ENCODE data around the gene PDCD6IP. TPM values are rescaled to one million over a fixed set of nuclear protein-coding genes. Genes with fewer than 3 reads are reported as not detected.

The PDCD6IP gene
- total and polyA plus RNA-seq, 2 experiments from 2014 or later, result 197 to 214 TPM

- Histone ChIP-seq H3K36me3 (ENCODE audit: low read depth) (no peaks in the 10 kb centered on the region), H3K4me1 (ENCODE audit: insufficient read depth) (peaks cover 10% of the 10 kb centered on the region), H3K4me3 (no peak overlapping the region), H3K9ac (no peak overlapping the region), H3K4me2 (ENCODE audit: unreplicated experiment) (peak overlapping the region; percentile 56), H3K9me3 (ENCODE audit: low read depth) (no peaks in the 10 kb centered on the region), H3F3A (ENCODE audit: insufficient read depth) (no peaks in the 10 kb centered on the region), H3K9me2 (ENCODE audit: insufficient read depth) (no peaks in the 10 kb centered on the region), H3K27me3 (replicated peaks; ENCODE audit: insufficient read depth) (no peaks in the 10 kb centered on the region), H3K27ac (no peak overlapping the region), H2AFZ (no peak overlapping the region), H4K20me1 (ENCODE audit: insufficient read depth) (no peaks in the 10 kb centered on the region), H3K79me2 (ENCODE audit: insufficient read depth) (no peaks in the 10 kb centered on the region)
- in situ Hi-C loops (cut with MboI), result no loop called here
- WGBS, 2 experiments (ENCODE audit: low coverage in 1 of 2, low lambda C conversion rate in 2 of 2, missing lambda C conversion rate in 2 of 2), result 72 to 78% methylated on average over 4 of the region's 4 CpGs
- peak; percentile 60 for DNase-seq
- TF ChIP-seq EZH2phosphoT487 (IDR thresholded peaks at IDR 0.05; ENCODE audit: insufficient read depth, low read depth) (no peak), EZH2 (IDR thresholded peaks at IDR 0.05; ENCODE audit: insufficient read depth, poor library complexity, severe bottlenecking) (no peak)
These were observed 113.3 kb downstream of the PDCD6IP start for GRCh38 chr3:33911525-33912322.

GRCh38 chr3:33914212-33914611 lies 115.8 kb downstream of the PDCD6IP start:
- Histone ChIP-seq H3K4me2 (ENCODE audit: unreplicated experiment) (no peak overlapping the region), H3K27me3 (replicated peaks; ENCODE audit: insufficient read depth) (no peaks in the 10 kb centered on the region), H3F3A (ENCODE audit: insufficient read depth) (no peaks in the 10 kb centered on the region), H3K9me3 (ENCODE audit: low read depth) (no peaks in the 10 kb centered on the region), H3K36me3 (ENCODE audit: low read depth) (no peaks in the 10 kb centered on the region), H3K27ac (no peak overlapping the region), H3K4me1 (ENCODE audit: insufficient read depth) (peaks cover 10% of the 10 kb centered on the region), H2AFZ (no peak overlapping the region), H3K79me2 (ENCODE audit: insufficient read depth) (no peaks in the 10 kb centered on the region), H3K4me3 (no peak overlapping the region), H3K9me2 (ENCODE audit: insufficient read depth) (no peaks in the 10 kb centered on the region), H4K20me1 (ENCODE audit: insufficient read depth) (no peaks in the 10 kb centered on the region), H3K9ac (no peak overlapping the region)
- DNase-seq, result no peak
- in situ Hi-C loops (cut with MboI), result no loop called here
- WGBS, 2 experiments (ENCODE audit: low coverage in 1 of 2, low lambda C conversion rate in 2 of 2, missing lambda C conversion rate in 2 of 2), result 55 to 60% methylated on average over 2 of the region's 2 CpGs
- TF ChIP-seq EZH2 (IDR thresholded peaks at IDR 0.05; ENCODE audit: insufficient read depth, poor library complexity, severe bottlenecking), result no peak
- TF ChIP-seq EZH2phosphoT487 (IDR thresholded peaks at IDR 0.05; ENCODE audit: insufficient read depth, low read depth), result no peak

GRCh38 chr3:33914731-33915379 lies 116.4 kb downstream of the PDCD6IP start:
- in situ Hi-C loops (cut with MboI), result no loop called here
- no peak overlapping the region for H3K9ac ChIP-seq

GRCh38 chr3:33915796-33916546 lies 117.5 kb downstream of the PDCD6IP start:
- no peak overlapping the region for H3K4me3 ChIP-seq
- H3K4me1 ChIP-seq (ENCODE audit: insufficient read depth), result peaks cover 10% of the 10 kb centered on the region
- no peaks in the 10 kb centered on the region for H4K20me1 ChIP-seq (ENCODE audit: insufficient read depth)
- H3K4me2 ChIP-seq (ENCODE audit: unreplicated experiment), result no peak overlapping the region
- no peak for TF ChIP-seq EZH2 (IDR thresholded peaks at IDR 0.05; ENCODE audit: insufficient read depth, poor library complexity, severe bottlenecking)
- TF ChIP-seq EZH2phosphoT487 (IDR thresholded peaks at IDR 0.05; ENCODE audit: insufficient read depth, low read depth), result no peak
- H3K36me3 ChIP-seq (ENCODE audit: low read depth), result no peaks in the 10 kb centered on the region
- DNase-seq, result peak; percentile 35
- no peaks in the 10 kb centered on the region for H3K79me2 ChIP-seq (ENCODE audit: insufficient read depth)
- H3K9me3 ChIP-seq (ENCODE audit: low read depth), result no peaks in the 10 kb centered on the region
- no peak overlapping the region for H3K9ac ChIP-seq
- 33 to 34% methylated on average over 9 of the region's 9 CpGs for WGBS, 2 experiments (ENCODE audit: low coverage in 1 of 2, low lambda C conversion rate in 2 of 2, missing lambda C conversion rate in 2 of 2)
- no peaks in the 10 kb centered on the region for H3F3A ChIP-seq (ENCODE audit: insufficient read depth)
- no peak overlapping the region for H3K27ac ChIP-seq
- no peak overlapping the region for H2AFZ ChIP-seq
- no peaks in the 10 kb centered on the region for H3K9me2 ChIP-seq (ENCODE audit: insufficient read depth)
- in situ Hi-C loops (cut with MboI), result no loop called here
- no peaks in the 10 kb centered on the region for H3K27me3 ChIP-seq (replicated peaks; ENCODE audit: insufficient read depth)

More at GRCh38 chr3:33914731-33915379, 116.4 kb downstream of the PDCD6IP start:
- H3K36me3 ChIP-seq (ENCODE audit: low read depth), result no peaks in the 10 kb centered on the region
- H3K27ac ChIP-seq, result no peak overlapping the region
- H3K4me2 ChIP-seq (ENCODE audit: unreplicated experiment), result no peak overlapping the region
- no peak overlapping the region for H2AFZ ChIP-seq
- H4K20me1 ChIP-seq (ENCODE audit: insufficient read depth), result no peaks in the 10 kb centered on the region
- no peak overlapping the region for H3K4me3 ChIP-seq
- H3K27me3 ChIP-seq (replicated peaks; ENCODE audit: insufficient read depth), result no peaks in the 10 kb centered on the region
- TF ChIP-seq EZH2 (IDR thresholded peaks at IDR 0.05; ENCODE audit: insufficient read depth, poor library complexity, severe bottlenecking) (no peak), EZH2phosphoT487 (IDR thresholded peaks at IDR 0.05; ENCODE audit: insufficient read depth, low read depth) (no peak)
- peak; percentile 21 for DNase-seq
- H3K4me1 ChIP-seq (ENCODE audit: insufficient read depth), result peaks cover 10% of the 10 kb centered on the region
- no peaks in the 10 kb centered on the region for H3K9me3 ChIP-seq (ENCODE audit: low read depth)
- H3K9me2 ChIP-seq (ENCODE audit: insufficient read depth), result no peaks in the 10 kb centered on the region
- WGBS, 2 experiments (ENCODE audit: low coverage in 1 of 2, low lambda C conversion rate in 2 of 2, missing lambda C conversion rate in 2 of 2), result 10 to 13% methylated on average over 12 of the region's 12 CpGs
- H3F3A ChIP-seq (ENCODE audit: insufficient read depth), result no peaks in the 10 kb centered on the region
- no peaks in the 10 kb centered on the region for H3K79me2 ChIP-seq (ENCODE audit: insufficient read depth)

Data from GM23248 (cell line).